ENCODE results near the gene MTA3. TPM values are rescaled to one million over a fixed set of nuclear protein-coding genes. Genes with fewer than 3 reads are reported as not detected.
A peak's percentile ranks its signal among the peaks of the same experiment; 100 is the strongest.
"Not testable (repeated sequence)": the region's sequence is repeated elsewhere in the genome, so short reads cannot be mapped to it uniquely, and the experiment has no call there.

Gene MTA3
- total and polyA plus RNA-seq, 7 experiments from 2014 or later: 23.9 to 49.1 (median 30.5) TPM

DNA sequence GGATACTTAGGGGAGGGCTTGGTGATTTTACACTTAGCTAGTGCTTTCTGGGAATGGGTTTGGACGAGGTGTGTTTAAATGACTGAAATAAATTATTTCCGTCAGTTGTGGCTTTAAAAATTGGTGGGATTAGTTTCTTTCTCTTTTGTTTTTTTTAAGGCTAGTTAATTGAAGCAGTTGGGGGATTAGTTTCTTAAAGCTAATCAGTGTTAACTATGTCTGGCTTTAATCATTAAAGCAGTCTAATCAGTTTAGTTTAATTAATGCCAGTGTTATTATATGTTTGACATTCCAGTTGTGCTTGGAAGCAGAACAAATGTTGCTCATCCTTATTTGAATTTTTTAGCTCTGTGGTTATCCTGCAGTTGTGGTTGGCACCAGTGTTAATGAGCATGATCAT, 10.2 kb downstream of the MTA3 start:
- DNase-seq (no peak), ATAC-seq (no peak)
- Mint-ChIP-seq H3K36me3 (peaks cover 7 to 58% (median 34%) of the 10 kb centered on the region in 5 donors), H3K4me1 (peaks cover 19 to 66% (median 42%) of the 10 kb centered on the region in 7 donors), H3K27ac (peak overlapping the region in 4 of 9 donors; percentile 16 to 90 (median 52)), H3K9me3 (no peaks in the 10 kb centered on the region), H3K4me3 (peak overlapping the region in 2 of 10 donors; percentile 12 to 56), H3K27me3 (no peaks in the 10 kb centered on the region)
- intact Hi-C loops (cut with micrococcal nuclease): no loop called here
- H3K27ac ChIP-seq (ENCODE audit: low read depth, low read length): no peak overlapping the region
- ChIA-PET CTCF (no interaction called here), POLR2A (no interaction called here)
- H3K4me1 ChIP-seq (ENCODE audit: control insufficient read depth in 2 of 2, insufficient read depth in 2 of 2, low read length in 2 of 2): peaks cover 6 to 14% of the 10 kb centered on the region in 2 donors
- no peaks in the 10 kb centered on the region for H3K27me3 ChIP-seq (ENCODE audit: control insufficient read depth in 2 of 2, insufficient read depth in 2 of 2, low read length in 2 of 2)
- H3K4me3 ChIP-seq (ENCODE audit: low read length): no peak overlapping the region
- H3K9me3 ChIP-seq (ENCODE audit: control insufficient read depth in 2 of 3, low read length in 3 of 3): no peaks in the 10 kb centered on the region
- peaks cover 0 to 24% (median 4%) of the 10 kb centered on the region in 3 experiments for H3K36me3 ChIP-seq (ENCODE audit: control insufficient read depth in 2 of 3, insufficient read depth in 3 of 3, low read length in 3 of 3)

DNA sequence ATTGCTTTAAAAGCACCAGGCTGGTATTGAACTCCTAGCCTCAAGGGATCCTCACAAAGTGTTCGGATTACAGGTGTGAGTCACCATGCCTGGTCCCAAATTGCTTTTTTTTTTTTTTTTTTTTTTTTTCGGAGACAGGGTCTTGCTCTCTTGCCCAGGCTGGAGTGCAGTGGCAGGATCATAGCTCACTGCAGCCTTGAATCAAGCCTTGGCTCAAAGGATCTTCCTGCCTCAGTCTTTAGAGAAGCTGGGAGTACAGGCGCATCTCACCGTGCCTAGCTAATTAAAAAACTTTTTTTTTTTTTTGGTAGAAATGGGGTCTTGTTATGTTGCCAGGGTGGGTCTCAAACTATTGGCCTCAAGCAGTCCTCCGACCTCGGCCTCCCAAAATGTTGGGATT, 12.8 kb downstream of the MTA3 start:
- Histone ChIP-seq H3K4me1 (ENCODE audit: control insufficient read depth in 2 of 2, insufficient read depth in 2 of 2, low read length in 2 of 2) (peaks cover 0 to 2% of the 10 kb centered on the region in 2 donors), H3K27me3 (ENCODE audit: control insufficient read depth in 2 of 2, insufficient read depth in 2 of 2, low read length in 2 of 2) (no peaks in the 10 kb centered on the region), H3K4me3 (ENCODE audit: low read length) (no peak overlapping the region), H3K27ac (ENCODE audit: low read depth, low read length) (no peak overlapping the region), H3K9me3 (ENCODE audit: control insufficient read depth in 2 of 3, low read length in 3 of 3) (no peaks in the 10 kb centered on the region), H3K36me3 (ENCODE audit: control insufficient read depth in 2 of 3, insufficient read depth in 3 of 3, low read length in 3 of 3) (peaks cover 0 to 31% (median 4%) of the 10 kb centered on the region in 3 experiments)
- Mint-ChIP-seq H3K4me1 (peaks cover 5 to 47% (median 22%) of the 10 kb centered on the region in 7 donors), H3K27ac (peak overlapping the region in 2 of 9 donors; percentile 31 to 69), H3K27me3 (no peaks in the 10 kb centered on the region), H3K9me3 (no peaks in the 10 kb centered on the region), H3K4me3 (no peak overlapping the region), H3K36me3 (peaks cover 4 to 54% (median 28%) of the 10 kb centered on the region in 5 donors)
- CTCF ChIA-PET: no interaction called here
- POLR2A ChIA-PET: interaction anchor here (0.6 kb wide), 1 partner anchor 80 kb away, joined by 8 read pairs; no protein-coding TSS in a partner anchor
- no peak for DNase-seq
- intact Hi-C loops (cut with micrococcal nuclease): no loop called here
- ATAC-seq: no peak

DNA sequence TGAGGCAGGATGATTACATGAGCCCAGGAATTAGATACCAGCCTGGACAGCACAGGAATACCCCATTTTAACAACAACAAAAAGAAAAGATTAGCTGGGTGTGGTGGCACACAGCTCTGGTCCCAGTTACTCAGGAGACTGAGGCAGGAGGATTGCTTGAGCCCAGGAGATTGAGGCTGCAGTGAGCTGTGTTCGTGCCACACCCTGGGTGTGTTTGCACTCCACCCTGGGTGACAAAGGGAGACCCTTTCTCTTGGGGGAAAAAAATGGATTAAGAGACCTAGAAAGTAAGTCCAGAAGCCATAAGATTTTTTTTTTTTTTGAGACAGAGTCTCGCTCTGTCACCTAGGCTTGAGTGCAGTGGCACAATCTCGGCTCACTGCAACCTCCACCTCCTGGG, 16.2 kb downstream of the MTA3 start:
- H3K27me3 ChIP-seq (ENCODE audit: control insufficient read depth in 2 of 2, insufficient read depth in 2 of 2, low read length in 2 of 2); ATAC-seq; H3K4me3 Mint-ChIP-seq; H3K9me3 Mint-ChIP-seq; H3K4me3 ChIP-seq (ENCODE audit: low read length); H3K9me3 ChIP-seq (ENCODE audit: control insufficient read depth in 2 of 3, low read length in 3 of 3); DNase-seq; H3K4me1 ChIP-seq (ENCODE audit: control insufficient read depth in 2 of 2, insufficient read depth in 2 of 2, low read length in 2 of 2); H3K27me3 Mint-ChIP-seq; POLR2A ChIA-PET; intact Hi-C loops (cut with micrococcal nuclease); H3K27ac ChIP-seq (ENCODE audit: low read depth, low read length); H3K27ac Mint-ChIP-seq: not testable (repeated sequence)
- CTCF ChIA-PET: interaction anchor here (0.6 to 0.7 kb wide), 2 partner anchors 24 to 1040 kb away, joined by 5 to 9 read pairs; no protein-coding TSS in a partner anchor
- H3K4me1 Mint-ChIP-seq: peaks cover 2 to 35% (median 13%) of the 10 kb centered on the region in 7 donors
- H3K36me3 Mint-ChIP-seq: peaks cover 0 to 47% (median 22%) of the 10 kb centered on the region in 5 donors
- peaks cover 0 to 28% (median 4%) of the 10 kb centered on the region in 3 experiments for H3K36me3 ChIP-seq (ENCODE audit: control insufficient read depth in 2 of 3, insufficient read depth in 3 of 3, low read length in 3 of 3)

DNA sequence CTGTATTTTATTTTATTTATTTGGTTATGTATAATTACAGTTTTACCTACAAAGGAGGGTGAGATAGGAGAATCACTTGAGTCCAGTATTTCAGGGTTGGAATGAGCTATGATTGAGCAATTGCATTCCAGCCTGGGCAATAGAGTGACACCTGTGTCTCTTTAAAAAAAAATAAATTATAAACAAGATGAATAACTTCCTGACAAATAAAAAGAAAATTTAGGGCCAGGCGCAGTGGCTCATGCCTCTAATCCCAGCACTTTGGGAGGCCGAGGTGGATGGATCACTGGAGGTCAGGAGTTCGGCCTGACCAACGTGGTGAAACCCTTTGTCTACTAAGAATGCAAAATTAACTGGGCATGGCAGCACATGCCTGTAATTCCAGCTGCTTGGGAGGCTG, 17.3 kb downstream of the MTA3 start:
- Histone ChIP-seq H3K36me3 (ENCODE audit: control insufficient read depth in 2 of 3, insufficient read depth in 3 of 3, low read length in 3 of 3) (peaks cover 0 to 20% (median 4%) of the 10 kb centered on the region in 3 experiments), H3K27ac (ENCODE audit: low read depth, low read length) (no peak overlapping the region), H3K4me1 (ENCODE audit: control insufficient read depth in 2 of 2, insufficient read depth in 2 of 2, low read length in 2 of 2) (no peaks in the 10 kb centered on the region), H3K4me3 (ENCODE audit: low read length) (no peak overlapping the region), H3K9me3 (ENCODE audit: control insufficient read depth in 2 of 3, low read length in 3 of 3) (no peaks in the 10 kb centered on the region), H3K27me3 (ENCODE audit: control insufficient read depth in 2 of 2, insufficient read depth in 2 of 2, low read length in 2 of 2) (no peaks in the 10 kb centered on the region)
- CTCF ChIA-PET: no interaction called here
- Mint-ChIP-seq H3K27me3 (no peaks in the 10 kb centered on the region), H3K9me3 (no peaks in the 10 kb centered on the region), H3K27ac (no peak overlapping the region), H3K4me1 (peaks cover 6 to 38% (median 20%) of the 10 kb centered on the region in 7 donors), H3K4me3 (no peak overlapping the region), H3K36me3 (peaks cover 0 to 48% (median 26%) of the 10 kb centered on the region in 5 donors)
- DNase-seq (no peak), ATAC-seq (no peak)
- intact Hi-C loops (cut with micrococcal nuclease): no loop called here
- POLR2A ChIA-PET: interaction anchor here (1.0 kb wide), 1 partner anchor 10 kb away, joined by 4 read pairs; no protein-coding TSS in a partner anchor

DNA sequence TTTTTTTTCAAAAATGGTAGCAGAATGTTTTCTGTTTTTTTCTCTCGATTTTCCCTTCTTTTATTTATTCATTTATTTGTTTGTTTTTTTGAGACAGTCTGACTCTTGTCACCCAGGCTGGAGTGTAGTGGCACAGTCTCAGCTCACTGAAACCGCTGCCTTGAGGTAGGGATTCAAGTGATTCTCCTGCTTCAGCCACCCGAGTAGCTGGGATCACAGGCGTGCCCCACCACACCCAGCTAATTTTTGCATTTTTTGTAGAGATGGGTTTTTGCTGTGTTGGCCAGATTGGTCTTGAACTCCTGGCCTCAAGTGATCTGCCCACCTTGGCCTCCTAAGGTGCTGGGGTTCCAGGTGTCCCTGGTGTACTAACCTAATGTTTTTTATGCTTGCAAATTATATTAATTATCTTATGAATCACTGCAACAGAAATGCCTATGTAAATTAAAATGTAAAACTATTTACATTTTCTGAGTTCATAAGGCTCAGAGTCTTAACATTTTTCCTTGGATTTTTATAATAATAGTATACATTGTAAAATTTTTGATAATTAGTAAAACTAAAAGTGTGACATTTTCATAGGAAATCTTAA, 19.2 kb downstream of the MTA3 start:
- H3K4me1 ChIP-seq (ENCODE audit: control insufficient read depth in 2 of 2, insufficient read depth in 2 of 2, low read length in 2 of 2): no peaks in the 10 kb centered on the region

DNA sequence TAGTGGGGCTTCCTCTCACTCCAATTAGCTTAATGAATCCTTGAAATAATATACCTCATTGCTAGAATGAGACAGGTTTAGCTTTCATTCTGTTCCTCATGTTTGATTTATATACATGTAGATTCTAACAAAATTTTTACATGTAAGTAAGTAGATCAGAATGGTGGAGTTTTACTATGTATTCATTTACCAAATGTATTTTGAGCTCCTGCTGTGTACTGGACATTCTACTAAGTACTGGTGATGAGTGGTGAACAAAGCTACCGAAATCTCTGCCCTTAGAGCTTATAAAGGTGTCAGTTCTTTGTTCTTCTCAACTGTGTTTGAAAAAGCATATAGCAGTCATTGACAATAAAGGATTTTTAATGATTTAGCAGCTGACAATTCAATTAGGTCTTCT, 19.7 kb downstream of the MTA3 start:
- no peaks in the 10 kb centered on the region for H3K27me3 ChIP-seq (ENCODE audit: control insufficient read depth in 2 of 2, insufficient read depth in 2 of 2, low read length in 2 of 2)
- no peak for ATAC-seq
- no peaks in the 10 kb centered on the region for H3K9me3 ChIP-seq (ENCODE audit: control insufficient read depth in 2 of 3, low read length in 3 of 3)
- no peak overlapping the region for H3K27ac ChIP-seq (ENCODE audit: low read depth, low read length)
- ChIA-PET POLR2A (interaction anchor here (0.9 to 1.2 kb wide), 3 partner anchors 18 to 75 kb away, joined by 3 to 4 read pairs (median 3); no protein-coding TSS in a partner anchor), CTCF (interaction anchor here (0.5 kb wide), 1 partner anchor 50 kb away, joined by 5 read pairs; no protein-coding TSS in a partner anchor)
- intact Hi-C loops (cut with micrococcal nuclease): no loop called here
- H3K36me3 Mint-ChIP-seq: peaks cover 0 to 38% (median 21%) of the 10 kb centered on the region in 5 donors
- H3K4me3 Mint-ChIP-seq: no peak overlapping the region
- H3K9me3 Mint-ChIP-seq: no peaks in the 10 kb centered on the region
- peaks cover 0 to 7% (median 0%) of the 10 kb centered on the region in 3 experiments for H3K36me3 ChIP-seq (ENCODE audit: control insufficient read depth in 2 of 3, insufficient read depth in 3 of 3, low read length in 3 of 3)
- H3K4me1 Mint-ChIP-seq: peaks cover 3 to 31% (median 20%) of the 10 kb centered on the region in 7 donors
- no peak overlapping the region for H3K4me3 ChIP-seq (ENCODE audit: low read length)
- peak overlapping the region in 4 of 9 donors; percentile 19 to 84 (median 67) for H3K27ac Mint-ChIP-seq
- no peak for DNase-seq
- H3K27me3 Mint-ChIP-seq: no peaks in the 10 kb centered on the region
- H3K4me1 ChIP-seq (ENCODE audit: control insufficient read depth in 2 of 2, insufficient read depth in 2 of 2, low read length in 2 of 2): no peaks in the 10 kb centered on the region

More for the DNA sequence above, 19.2 kb downstream of the MTA3 start:
- Histone ChIP-seq H3K27me3 (ENCODE audit: control insufficient read depth in 2 of 2, insufficient read depth in 2 of 2, low read length in 2 of 2) (no peaks in the 10 kb centered on the region), H3K4me3 (ENCODE audit: low read length) (no peak overlapping the region), H3K27ac (ENCODE audit: low read depth, low read length) (no peak overlapping the region), H3K36me3 (ENCODE audit: control insufficient read depth in 2 of 3, insufficient read depth in 3 of 3, low read length in 3 of 3) (peaks cover 0 to 10% (median 3%) of the 10 kb centered on the region in 3 experiments), H3K9me3 (ENCODE audit: control insufficient read depth in 2 of 3, low read length in 3 of 3) (no peaks in the 10 kb centered on the region)
- Mint-ChIP-seq H3K27ac (peak overlapping the region in 2 of 9 donors; percentile 8 to 76), H3K4me3 (no peak overlapping the region), H3K27me3 (no peaks in the 10 kb centered on the region), H3K9me3 (no peaks in the 10 kb centered on the region), H3K36me3 (peaks cover 0 to 43% (median 26%) of the 10 kb centered on the region in 5 donors), H3K4me1 (peaks cover 6 to 36% (median 20%) of the 10 kb centered on the region in 7 donors)
- ATAC-seq (no peak), DNase-seq (no peak)
- intact Hi-C loops (cut with micrococcal nuclease): no loop called here
- POLR2A ChIA-PET: interaction anchor here (0.9 to 1.2 kb wide), 3 partner anchors 18 to 76 kb away, joined by 3 to 4 read pairs (median 3); no protein-coding TSS in a partner anchor
- CTCF ChIA-PET: interaction anchor here (0.5 kb wide), 1 partner anchor 50 kb away, joined by 5 read pairs; no protein-coding TSS in a partner anchor
